Cardiac muscle cell (in vitro differentiated cells and primary cell): ENCODE data around the gene UNC13A. TPM values are rescaled to one million over a fixed set of nuclear protein-coding genes. Genes with fewer than 3 reads are reported as not detected.
"Not testable (repeated sequence)": the region's sequence is repeated elsewhere in the genome, so short reads cannot be mapped to it uniquely, and the experiment has no call there.

Source experiments
- DNase-seq, 2 donors: peaks; one replicate each; pipeline versions ENCODE4 v3.0.0 to v3.0.0-alpha.2; 2010 to 2017; ENCODE audit warnings: low read depth in 1 of 2, low spot score in 1 of 2
- H3K27ac ChIP-seq: fragments of 200-600 bp; sonication (generic); 2 replicates; pipeline ENCODE4 v1.5.1; 2016
- H3K27me3 ChIP-seq: fragments of 200-600 bp; sonication (generic); 2 replicates; pipeline ENCODE4 v1.6.0; 2016; ENCODE audit warnings: control low read depth
- H3K36me3 ChIP-seq: fragments of 200-600 bp; sonication (generic); 2 replicates; pipeline ENCODE4 v1.5.1; 2016; ENCODE audit warnings: control low read depth
- H3K4me1 ChIP-seq: fragments of 200-600 bp; sonication (generic); 2 replicates; pipeline ENCODE4 v1.8.1; 2017; ENCODE audit warnings: low read depth, mild to moderate bottlenecking, mixed run types
- H3K4me3 ChIP-seq: fragments of 200-600 bp; sonication (generic); 2 replicates; pipeline ENCODE4 v1.5.1; 2016; ENCODE audit warnings: mild to moderate bottlenecking
- H3K9me3 ChIP-seq: fragments of 200-600 bp; sonication (generic); 2 replicates; pipeline ENCODE4 v1.5.1; 2017; ENCODE audit warnings: low read depth, mild to moderate bottlenecking, control low read depth
- polyA plus RNA-seq: library from polyadenylated mRNA; unstranded; fragments of >200 nt; fragmentation: Nextera tagmentation; extraction: Ambion mirVana; gene quantifications from 2 replicates; pipeline ENCODE4 v1.2.1, GENCODE V29; 2016
- total RNA-seq: library from RNA; depleted of rRNA; stranded (reverse); fragments of >200 nt; gene quantifications from 2 replicates; pipeline ENCODE4 v1.2.3, GENCODE V29; 2016
- TF ChIP-seq, protein P1 (sequence below): IDR thresholded peaks from 2 replicates; pipeline ENCODE4 v1.5.1; 2012; ENCODE audit warnings: low read depth, mild to moderate bottlenecking, low read length

UNC13A gene
- total and polyA plus RNA-seq, 2 experiments from 2014 or later: 0.31 to 0.54 TPM

DNA sequence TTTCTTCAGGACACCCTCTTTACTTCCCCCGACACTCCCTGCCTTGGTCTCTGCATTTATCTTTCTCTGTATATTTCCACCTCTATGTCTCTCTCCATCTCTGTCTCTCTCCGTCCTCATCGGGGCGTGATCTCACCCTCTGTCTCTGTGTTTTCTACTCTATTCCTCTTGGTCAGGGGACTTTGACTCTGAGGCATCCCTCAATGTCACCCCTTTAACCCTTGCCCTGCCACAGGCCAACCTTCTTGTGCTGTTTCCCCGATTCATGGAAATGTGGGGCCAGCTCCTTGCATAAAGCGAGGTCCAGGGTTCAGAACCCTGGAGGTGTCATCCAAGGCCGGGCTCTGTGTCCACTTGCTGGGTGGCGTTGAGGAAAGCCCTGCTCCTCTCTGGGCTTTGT is 85.9 kb downstream of the UNC13A start:
- Histone ChIP-seq H3K4me3 (no peak overlapping the region), H3K27me3 (no peaks in the 10 kb centered on the region), H3K27ac (no peak overlapping the region), H3K4me1 (no peaks in the 10 kb centered on the region), H3K9me3 (no peaks in the 10 kb centered on the region), H3K36me3 (no peaks in the 10 kb centered on the region)
- TF ChIP-seq, protein P1, sequence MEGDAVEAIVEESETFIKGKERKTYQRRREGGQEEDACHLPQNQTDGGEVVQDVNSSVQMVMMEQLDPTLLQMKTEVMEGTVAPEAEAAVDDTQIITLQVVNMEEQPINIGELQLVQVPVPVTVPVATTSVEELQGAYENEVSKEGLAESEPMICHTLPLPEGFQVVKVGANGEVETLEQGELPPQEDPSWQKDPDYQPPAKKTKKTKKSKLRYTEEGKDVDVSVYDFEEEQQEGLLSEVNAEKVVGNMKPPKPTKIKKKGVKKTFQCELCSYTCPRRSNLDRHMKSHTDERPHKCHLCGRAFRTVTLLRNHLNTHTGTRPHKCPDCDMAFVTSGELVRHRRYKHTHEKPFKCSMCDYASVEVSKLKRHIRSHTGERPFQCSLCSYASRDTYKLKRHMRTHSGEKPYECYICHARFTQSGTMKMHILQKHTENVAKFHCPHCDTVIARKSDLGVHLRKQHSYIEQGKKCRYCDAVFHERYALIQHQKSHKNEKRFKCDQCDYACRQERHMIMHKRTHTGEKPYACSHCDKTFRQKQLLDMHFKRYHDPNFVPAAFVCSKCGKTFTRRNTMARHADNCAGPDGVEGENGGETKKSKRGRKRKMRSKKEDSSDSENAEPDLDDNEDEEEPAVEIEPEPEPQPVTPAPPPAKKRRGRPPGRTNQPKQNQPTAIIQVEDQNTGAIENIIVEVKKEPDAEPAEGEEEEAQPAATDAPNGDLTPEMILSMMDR: no peak
- DNase-seq: no peak

DNA sequence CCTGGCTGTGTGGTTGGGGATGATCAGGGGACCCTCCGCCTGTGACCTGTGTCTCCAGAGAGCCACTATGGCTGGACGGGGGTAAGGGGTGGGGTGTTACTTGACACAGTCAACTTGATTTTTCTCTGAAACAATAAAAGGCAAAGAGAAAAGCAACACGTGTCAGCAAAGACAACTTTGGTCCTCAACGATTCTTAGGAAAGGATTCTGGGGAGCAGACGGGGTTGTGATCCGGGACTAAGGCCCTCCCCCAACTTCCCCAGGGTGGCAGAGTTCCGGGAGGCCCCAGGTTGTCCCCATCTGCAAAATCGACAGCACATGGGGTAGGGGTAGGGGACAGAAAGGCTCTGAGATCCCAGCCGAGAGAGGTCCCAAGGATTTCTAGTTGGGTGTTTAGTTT is 86.5 kb downstream of the UNC13A start:
- H3K4me1 ChIP-seq: no peaks in the 10 kb centered on the region
- no peak for DNase-seq
- H3K36me3 ChIP-seq: no peaks in the 10 kb centered on the region
- H3K9me3 ChIP-seq: no peaks in the 10 kb centered on the region
- no peaks in the 10 kb centered on the region for H3K27me3 ChIP-seq
- no peak overlapping the region for H3K27ac ChIP-seq
- TF ChIP-seq, protein P1: no peak
- no peak overlapping the region for H3K4me3 ChIP-seq

DNA sequence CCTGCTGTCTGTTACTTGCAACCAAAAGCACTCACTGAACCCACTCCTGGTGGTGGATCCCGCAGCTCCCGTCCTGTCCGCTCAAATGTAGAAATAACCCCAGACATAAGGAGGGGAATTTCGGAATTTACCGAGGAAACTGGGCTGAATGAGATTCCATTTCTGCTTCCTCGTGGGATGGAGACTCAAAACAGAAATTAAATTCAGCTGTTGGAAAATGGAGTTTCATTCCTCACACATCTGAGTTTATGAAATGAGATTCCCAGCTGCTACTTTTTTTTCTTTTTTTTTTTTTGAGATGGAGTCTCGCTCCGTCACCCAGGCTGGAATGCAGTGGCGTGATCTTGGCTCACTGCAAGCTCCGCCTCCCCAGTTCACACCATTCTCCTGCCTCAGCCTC is 88.4 kb downstream of the UNC13A start:
- Histone ChIP-seq H3K4me3 (no peak overlapping the region), H3K27ac (no peak overlapping the region), H3K9me3 (no peaks in the 10 kb centered on the region), H3K27me3 (no peaks in the 10 kb centered on the region), H3K36me3 (no peaks in the 10 kb centered on the region), H3K4me1 (no peaks in the 10 kb centered on the region)
- TF ChIP-seq, protein P1: no peak
- no peak for DNase-seq

DNA sequence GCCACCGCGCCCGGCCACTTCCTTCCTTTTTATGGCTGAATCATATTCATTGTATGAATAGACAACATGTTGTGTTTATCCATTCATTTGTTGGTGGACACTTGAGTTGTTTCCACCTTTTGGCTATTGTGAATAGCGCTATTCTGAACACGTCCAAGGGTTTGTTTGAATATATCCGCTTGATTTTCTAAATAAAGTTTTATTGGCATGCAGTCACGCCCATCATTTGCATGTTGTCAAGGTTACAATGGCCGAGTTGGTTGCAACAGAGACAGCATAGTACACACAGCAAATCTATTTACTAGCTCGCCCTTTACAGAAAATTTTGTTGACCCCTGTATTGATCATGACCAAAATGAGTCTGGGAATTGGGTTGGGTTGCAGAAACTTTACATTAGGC is 89.2 kb downstream of the UNC13A start:
- Histone ChIP-seq H3K9me3 (no peaks in the 10 kb centered on the region), H3K4me3 (no peak overlapping the region), H3K36me3 (no peaks in the 10 kb centered on the region), H3K27ac (no peak overlapping the region), H3K27me3 (no peaks in the 10 kb centered on the region), H3K4me1 (no peaks in the 10 kb centered on the region)
- TF ChIP-seq, protein P1: no peak
- no peak for DNase-seq

DNA sequence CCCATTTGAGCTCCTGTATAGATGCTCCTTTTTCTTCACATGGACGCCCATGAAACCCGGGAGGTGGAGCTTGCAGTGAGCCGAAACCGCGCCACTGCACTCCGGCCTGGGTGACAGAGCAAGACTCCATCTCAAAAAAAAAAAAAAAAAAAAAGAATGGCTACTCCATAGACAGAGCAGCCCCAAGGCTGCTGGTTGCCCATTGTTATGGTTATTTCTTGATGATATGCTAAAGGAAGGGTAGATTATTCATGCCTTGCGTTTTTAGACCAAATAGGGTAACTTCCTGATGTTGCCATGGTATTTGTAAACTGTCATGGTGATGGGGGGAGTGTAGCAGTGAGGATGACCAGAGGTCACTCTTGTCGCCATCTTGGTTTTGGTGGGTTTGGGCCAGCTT is 90.1 kb downstream of the UNC13A start:
- not testable (repeated sequence) for H3K4me1 ChIP-seq, H3K27me3 ChIP-seq, H3K9me3 ChIP-seq, DNase-seq, H3K36me3 ChIP-seq, H3K4me3 ChIP-seq, H3K27ac ChIP-seq

DNA sequence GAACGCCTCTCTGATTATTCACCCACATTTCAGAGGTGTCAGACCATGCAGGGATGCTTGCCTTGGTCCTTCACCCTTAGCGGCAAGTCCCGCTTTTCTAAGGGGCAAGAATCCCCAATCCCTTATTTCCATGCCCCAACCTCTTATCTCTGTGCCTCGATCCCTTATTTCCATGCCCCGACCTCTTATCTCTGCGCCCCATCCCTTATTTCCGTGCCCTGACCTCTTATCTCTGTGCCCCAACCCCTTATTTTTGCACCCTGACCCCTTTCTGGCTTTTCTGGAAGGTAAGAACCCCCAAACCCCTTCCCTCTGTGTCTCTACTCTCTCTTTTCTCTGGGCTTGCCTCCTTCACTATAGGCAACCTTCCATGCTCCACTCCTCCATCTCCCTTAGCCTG is 93.9 kb downstream of the UNC13A start:
- H3K9me3 ChIP-seq, H3K4me1 ChIP-seq, H3K36me3 ChIP-seq, H3K27ac ChIP-seq, H3K4me3 ChIP-seq, H3K27me3 ChIP-seq, DNase-seq: not testable (repeated sequence)

DNA sequence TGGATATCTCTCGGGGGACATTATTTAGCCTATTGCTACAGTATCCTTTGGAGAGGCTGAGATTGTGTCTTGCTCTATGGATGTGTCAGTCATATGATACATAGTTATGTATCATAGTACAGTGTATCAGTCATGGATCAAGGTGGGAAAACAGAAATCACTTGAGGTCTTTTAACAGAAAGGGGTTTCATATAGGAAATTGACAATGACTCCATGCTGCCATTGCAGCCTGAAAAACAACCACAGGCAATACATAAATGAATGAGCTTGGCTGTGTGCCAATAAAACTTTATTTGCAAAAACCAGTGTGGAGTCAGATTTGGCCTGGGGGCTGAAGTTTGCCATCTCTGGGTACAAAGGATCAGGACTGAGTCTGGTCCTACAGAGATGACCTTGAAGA is 97.3 kb downstream of the UNC13A start:
- Histone ChIP-seq H3K36me3 (no peaks in the 10 kb centered on the region), H3K27ac (no peak overlapping the region), H3K27me3 (no peaks in the 10 kb centered on the region), H3K4me1 (no peaks in the 10 kb centered on the region), H3K9me3 (no peaks in the 10 kb centered on the region), H3K4me3 (no peak overlapping the region)
- TF ChIP-seq, protein P1: no peak
- no peak for DNase-seq

DNA sequence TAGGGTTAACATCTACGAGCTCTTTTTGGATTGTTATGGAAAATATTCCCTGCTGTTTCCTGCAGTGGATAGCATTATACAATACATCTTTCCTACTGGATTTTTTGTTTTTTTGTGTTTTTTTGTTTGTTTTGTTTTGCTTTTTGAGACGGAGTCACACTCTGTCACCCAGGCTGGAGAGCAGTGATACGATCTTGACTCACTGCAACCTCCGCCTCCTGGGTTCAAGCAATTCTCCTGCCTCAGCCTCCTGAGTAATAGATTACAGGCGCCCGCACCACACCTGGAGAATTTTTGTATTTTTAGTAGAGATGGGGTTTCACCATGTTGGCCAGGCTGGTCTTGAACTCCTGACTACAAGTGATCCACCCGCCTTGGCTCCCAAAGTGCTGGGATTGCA is 102.8 kb downstream of the UNC13A start:
- not testable (repeated sequence) for H3K9me3 ChIP-seq, H3K4me1 ChIP-seq, DNase-seq, H3K27ac ChIP-seq, H3K27me3 ChIP-seq, H3K36me3 ChIP-seq, H3K4me3 ChIP-seq
